Activated T-cell treated with anti-CD3 and anti-CD28 coated beads for 4 hours (primary cell): ENCODE results near the gene ERGIC1.

Experiments used
- DNase-seq: peaks from one replicate; pipeline ENCODE4 v3.0.0-alpha.2; 2020

The ERGIC1 gene

GRCh38 chr5:172926008-172926523 lies 92.0 kb downstream of the ERGIC1 start:
- DNase-seq, result no peak

- no peak for DNase-seq
Measured at GRCh38 chr5:172926796-172927195, 92.7 kb downstream of the ERGIC1 start.

- DNase-seq, result no peak
Measured at GRCh38 chr5:172929371-172929838, 95.4 kb downstream of the ERGIC1 start.

GRCh38 chr5:172931001-172931536 lies 97.0 kb downstream of the ERGIC1 start:
- DNase-seq, result no peak

GRCh38 chr5:172932313-172933017 lies 98.4 kb downstream of the ERGIC1 start:
- peak; percentile 53 for DNase-seq

GRCh38 chr5:172933238-172933637 lies 99.2 kb downstream of the ERGIC1 start:
- no peak for DNase-seq

GRCh38 chr5:172935096-172935495 lies 101.0 kb downstream of the ERGIC1 start:
- DNase-seq, result no peak

GRCh38 chr5:172936401-172936800 lies 102.3 kb downstream of the ERGIC1 start:
- DNase-seq, result no peak

GRCh38 chr5:172939071-172939470 lies 105.0 kb downstream of the ERGIC1 start:
- DNase-seq, result no peak

- DNase-seq, result no peak
Measured at GRCh38 chr5:172939611-172940267, 105.7 kb downstream of the ERGIC1 start.

GRCh38 chr5:172940268-172941066 lies 106.4 kb downstream of the ERGIC1 start:
- DNase-seq, result no peak

- no peak for DNase-seq
Measured at GRCh38 chr5:172941067-172941516, 107.0 kb downstream of the ERGIC1 start.

- no peak for DNase-seq
Measured at GRCh38 chr5:172942556-172942955, 108.5 kb downstream of the ERGIC1 start.

- DNase-seq, result no peak
Measured at GRCh38 chr5:172943283-172943841, 109.3 kb downstream of the ERGIC1 start.

GRCh38 chr5:172943906-172944305 lies 109.9 kb downstream of the ERGIC1 start:
- no peak for DNase-seq

- no peak for DNase-seq
Measured at GRCh38 chr5:172944741-172945140, 110.7 kb downstream of the ERGIC1 start.

GRCh38 chr5:172945151-172945550 lies 111.1 kb downstream of the ERGIC1 start:
- no peak for DNase-seq

GRCh38 chr5:172946146-172946545 lies 112.1 kb downstream of the ERGIC1 start:
- no peak for DNase-seq

- no peak for DNase-seq
Measured at GRCh38 chr5:172949426-172949825, 115.4 kb downstream of the ERGIC1 start.

GRCh38 chr5:172950176-172950965 lies 116.3 kb downstream of the ERGIC1 start:
- no peak for DNase-seq

GRCh38 chr5:172951371-172952033 lies 117.5 kb downstream of the ERGIC1 start:
- DNase-seq, result no peak
